GM21619 (cell line): ENCODE results near the gene DACT1.
"Not testable (repeated sequence)": the region's sequence is repeated elsewhere in the genome, so short reads cannot be mapped to it uniquely, and the experiment has no call there.

Experiments used
- ATAC-seq: cut with Tn5 transposase; IDR thresholded peaks from one replicate; pipeline ENCODE4 v1.9.1; 2021; ENCODE audit not compliant: unreplicated experiment

Gene DACT1, protein sequence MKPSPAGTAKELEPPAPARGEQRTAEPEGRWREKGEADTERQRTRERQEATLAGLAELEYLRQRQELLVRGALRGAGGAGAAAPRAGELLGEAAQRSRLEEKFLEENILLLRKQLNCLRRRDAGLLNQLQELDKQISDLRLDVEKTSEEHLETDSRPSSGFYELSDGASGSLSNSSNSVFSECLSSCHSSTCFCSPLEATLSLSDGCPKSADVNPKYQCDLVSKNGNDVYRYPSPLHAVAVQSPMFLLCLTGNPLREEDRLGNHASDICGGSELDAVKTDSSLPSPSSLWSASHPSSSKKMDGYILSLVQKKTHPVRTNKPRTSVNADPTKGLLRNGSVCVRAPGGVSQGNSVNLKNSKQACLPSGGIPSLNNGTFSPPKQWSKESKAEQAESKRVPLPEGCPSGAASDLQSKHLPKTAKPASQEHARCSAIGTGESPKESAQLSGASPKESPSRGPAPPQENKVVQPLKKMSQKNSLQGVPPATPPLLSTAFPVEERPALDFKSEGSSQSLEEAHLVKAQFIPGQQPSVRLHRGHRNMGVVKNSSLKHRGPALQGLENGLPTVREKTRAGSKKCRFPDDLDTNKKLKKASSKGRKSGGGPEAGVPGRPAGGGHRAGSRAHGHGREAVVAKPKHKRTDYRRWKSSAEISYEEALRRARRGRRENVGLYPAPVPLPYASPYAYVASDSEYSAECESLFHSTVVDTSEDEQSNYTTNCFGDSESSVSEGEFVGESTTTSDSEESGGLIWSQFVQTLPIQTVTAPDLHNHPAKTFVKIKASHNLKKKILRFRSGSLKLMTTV

DNA sequence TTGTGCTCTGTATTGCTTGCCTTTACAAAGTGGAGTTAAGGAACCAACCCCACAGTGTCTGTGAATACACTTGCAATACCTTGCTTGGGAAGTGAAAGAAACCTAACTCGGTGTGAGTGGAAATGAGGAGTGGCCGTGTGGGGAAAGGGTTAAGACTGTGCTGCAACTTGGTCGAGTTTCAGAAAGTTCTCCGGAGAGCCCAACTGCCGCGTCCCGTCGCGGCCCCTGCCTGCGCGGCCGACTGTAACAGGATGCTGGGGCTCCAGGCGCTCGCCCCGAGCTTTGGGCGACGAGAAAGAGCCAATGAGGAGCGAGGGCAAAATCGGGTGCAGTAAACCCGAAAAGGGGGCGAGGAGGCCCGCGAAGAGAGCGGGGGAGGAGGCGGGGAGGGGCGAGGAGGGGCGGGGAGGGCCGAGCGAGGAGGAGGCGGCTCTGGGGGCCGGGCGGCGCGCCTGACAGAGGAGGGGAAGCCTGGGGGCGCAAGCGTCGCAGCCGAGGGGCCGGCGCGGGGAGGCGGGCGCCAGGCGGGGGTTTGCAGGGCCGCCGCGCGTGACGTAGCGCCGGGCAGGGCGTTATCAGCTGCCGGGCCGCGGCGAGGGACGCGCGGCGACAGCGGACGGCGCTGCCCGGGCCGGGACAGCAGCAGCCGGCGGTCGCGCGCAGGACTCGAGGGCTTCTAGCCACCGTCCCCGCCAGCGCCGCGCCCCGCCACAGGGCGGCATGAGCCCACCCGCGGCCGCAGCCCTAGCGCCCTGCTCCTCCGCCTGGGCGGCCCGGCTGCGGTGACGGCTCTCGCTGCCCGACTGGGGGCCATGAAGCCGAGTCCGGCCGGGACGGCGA, at the start of gene DACT1:
Gene DACT1 (plus strand): TSS at position 572 of the 840 bp plus-strand sequence. CDS start 241 bp downstream, at position 813.
- ATAC-seq = peak; percentile 45

DNA sequence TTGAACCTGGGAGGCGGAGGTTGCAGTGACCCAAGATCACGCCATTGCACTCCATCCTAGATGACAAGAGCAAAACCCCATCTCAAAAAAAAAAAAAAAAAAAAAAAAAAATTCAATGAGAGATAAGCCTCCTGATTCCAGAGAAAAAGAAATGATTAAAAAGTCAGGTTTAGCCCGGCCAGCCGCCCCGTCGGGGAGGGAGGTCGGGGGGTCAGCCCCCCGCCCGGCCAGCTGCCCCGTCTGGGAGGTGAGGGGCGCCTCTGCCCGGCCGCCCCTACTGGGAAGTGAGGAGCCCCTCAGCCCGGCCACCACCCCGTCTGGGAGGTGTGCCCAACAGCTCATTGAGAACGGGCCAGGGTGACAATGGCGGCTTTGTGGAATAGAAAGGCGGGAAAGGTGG, 49.4 kb upstream of the DACT1 start:
- not testable (repeated sequence) for ATAC-seq

DNA sequence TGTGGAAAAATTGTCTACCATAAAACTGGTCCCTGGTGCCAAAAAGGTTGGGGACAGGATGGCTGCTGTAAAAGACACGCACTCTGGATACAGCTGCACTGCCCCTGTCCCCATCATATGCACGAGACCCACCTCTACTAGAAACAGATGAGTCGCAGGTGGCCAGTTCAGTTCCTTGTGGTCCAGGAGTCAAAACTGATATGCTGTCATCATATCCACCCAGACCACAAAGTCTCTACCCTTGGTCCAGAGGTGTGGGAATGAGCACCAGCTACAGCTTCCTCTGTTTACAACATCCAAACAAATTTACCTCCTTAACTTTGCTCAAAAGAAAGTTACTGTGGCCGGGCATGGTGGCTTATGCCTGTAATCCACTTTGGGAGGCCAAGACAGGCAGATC, 43.8 kb upstream of the DACT1 start:
- ATAC-seq = no peak

DNA sequence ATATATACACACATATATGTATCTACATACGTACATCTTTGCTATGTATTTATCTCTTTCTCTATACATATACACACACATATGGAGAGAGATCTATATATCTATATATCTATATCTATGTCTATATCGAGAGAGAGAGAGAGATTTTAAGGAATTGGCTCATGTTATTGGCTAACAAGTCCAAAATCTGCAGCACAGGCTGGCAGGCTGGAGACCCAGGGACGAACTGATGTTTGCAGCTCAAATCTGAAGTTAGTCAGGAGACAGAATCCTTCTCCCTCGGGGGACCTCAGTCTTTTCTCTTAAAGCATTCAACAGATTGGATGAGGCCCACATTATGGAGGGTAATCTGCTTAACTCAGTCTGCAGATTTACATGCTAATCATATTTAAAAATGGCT, 40.7 kb upstream of the DACT1 start:
- ATAC-seq = no peak

DNA sequence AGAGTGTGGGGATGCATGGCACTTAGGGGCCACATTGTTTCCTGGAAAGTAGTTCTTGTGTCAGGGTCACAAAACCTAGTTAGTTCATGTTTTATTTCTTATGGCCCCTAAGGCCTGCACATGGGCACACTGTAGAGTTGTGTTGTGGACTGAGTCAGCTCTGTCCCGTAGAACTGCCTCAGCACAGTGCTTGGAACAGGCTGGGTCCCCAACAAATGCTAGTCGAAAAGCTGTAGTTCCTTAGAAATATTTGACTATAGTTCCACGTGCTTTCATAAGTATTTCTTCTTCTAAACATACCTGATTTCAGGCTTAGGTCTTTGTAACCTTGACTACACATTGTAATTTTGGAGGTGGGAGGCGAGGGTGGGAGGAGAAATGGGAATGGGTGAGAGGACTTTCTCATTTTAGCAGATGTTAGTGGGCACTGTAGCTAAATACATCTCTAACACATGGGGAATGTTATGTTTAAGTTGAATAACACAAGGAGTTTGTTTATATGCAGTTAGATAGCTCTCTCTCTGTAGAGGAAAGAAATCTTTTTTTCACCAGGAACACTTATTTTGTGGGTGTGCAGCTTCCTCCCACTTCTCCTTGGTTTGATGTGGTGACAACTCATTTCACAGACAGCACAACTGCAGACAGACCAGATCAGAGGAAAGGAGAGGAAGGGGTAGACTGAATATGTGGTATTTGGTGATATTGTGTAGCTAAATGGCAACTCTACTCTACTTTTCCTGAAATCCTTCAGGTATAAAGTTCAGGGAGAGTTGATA, 39.5 kb upstream of the DACT1 start:
- ATAC-seq = no peak

DNA sequence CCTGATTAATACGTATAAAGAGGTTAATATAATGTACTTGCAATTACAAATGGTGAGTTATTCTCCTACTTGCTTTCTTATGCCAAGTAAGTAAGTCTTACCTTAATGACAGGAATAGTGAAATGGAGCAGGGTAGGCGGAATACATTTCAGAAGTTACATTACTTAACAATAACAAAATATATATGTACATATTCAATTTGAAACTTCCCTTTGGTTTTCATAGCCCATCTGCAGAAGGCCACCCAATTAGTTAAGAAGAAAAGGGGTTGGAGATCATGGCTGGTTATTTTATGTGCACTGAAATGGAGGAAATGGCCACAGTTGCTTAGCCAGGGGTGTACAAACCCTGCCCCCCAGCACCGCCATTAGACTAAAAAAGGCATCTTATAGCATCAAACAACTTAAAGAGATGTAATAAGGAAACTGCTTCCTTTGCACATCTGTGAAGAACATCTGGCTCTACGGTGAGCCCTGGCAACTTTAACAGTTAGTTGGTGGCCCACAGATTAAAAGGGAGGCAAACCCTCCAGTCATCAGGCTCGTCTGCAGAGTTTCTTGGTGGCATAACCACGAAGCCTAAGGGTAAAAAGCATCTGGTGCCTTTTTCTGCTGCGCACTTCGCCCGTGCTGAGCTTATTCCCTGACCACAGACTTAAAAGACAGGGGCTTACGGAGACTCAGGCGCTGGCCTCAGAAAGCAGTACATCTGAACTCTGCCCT, 38.8 kb upstream of the DACT1 start:
- no peak for ATAC-seq

DNA sequence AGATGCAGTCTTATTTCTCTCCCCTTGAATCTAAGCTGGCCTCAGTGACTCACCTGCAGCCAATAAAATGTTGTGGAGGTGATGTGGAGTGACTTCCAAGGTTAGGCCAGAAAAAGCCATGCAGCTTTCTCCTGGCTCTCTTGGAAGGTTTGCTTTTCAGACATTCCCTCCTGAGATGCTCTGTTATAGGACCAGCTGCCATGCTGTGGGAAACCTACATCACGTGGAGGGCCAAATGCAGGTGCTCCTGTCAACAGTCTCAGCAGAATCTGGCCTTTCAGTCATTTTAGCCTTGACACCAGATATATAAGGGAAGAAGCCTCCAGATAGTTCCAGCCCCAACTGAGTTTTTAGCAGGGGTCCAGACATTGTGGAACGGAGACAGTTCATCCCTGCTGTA, 38.1 kb upstream of the DACT1 start:
- no peak for ATAC-seq

DNA sequence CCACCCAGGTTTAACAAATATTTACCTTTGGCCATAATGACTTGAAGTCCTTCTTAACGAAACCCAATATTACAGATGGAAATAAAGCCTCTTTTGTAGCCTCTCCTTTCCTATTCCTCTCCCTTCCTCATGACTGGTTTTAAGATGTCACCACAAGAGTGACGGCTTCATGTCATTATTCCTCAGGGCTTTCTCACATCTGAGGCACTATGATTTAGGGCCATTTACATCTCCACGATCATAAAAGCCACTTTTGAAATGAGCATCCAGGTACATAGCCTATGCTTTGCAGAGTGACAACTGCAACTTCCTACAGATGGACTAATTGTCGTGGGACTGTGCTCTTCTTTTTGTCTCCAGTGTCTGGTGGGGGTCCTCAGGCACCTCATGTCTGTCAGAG, 32.3 kb upstream of the DACT1 start:
- no peak for ATAC-seq

DNA sequence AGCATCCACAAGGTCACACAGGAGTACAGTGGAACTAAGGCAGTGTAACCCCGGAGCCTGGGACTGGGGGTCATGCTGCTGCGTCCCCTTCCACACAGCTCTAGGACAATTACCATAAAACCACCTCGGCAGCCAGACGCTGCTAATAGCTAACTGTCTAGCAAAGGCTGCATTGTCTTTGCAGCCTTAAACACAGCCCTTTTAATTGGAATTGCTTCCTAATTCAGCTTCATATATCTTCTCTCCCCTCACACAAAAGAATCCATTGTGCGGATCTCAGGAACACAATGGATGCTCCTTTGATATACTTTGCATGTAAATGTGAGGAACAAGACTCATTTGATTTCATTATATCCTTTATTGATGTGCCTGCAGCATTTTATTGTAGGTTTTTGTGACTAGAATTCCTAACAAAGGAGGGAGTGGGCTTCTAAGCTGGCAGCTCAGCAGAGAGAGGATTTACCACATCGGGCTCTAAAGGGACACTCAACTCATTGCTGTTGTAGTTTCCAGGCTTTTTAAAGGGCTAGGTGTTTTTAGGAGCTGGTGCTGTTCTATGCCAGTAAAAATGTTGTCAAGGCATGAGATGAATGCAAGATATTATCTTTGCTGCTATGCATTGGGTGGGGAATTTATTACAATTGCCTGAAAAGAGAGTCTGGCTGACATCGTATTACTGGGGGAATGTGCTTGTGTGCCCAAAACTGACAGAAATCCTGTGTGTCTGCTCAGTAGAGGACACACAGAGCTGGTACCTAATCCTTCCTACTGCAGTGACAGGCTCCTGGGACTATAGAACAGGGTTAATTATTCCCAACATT, 30.4 kb upstream of the DACT1 start:
- ATAC-seq = no peak

DNA sequence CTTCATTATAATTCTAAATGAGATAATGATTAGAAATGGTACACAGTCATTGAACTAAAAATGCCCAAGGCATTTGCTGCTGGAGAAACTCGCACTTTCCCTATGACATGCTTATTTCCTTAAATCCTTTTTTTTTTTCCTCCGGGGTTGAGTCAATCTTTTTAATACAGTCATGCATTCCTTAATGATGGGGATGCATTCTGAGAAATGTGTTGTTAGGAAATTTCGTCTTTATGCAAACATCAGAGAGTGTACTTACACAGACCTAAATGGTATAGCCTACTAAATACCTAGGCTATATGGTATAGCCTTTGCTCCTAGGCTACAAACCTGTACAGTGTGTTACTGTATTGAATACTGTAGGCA, 29.8 kb upstream of the DACT1 start:
- no peak for ATAC-seq

DNA sequence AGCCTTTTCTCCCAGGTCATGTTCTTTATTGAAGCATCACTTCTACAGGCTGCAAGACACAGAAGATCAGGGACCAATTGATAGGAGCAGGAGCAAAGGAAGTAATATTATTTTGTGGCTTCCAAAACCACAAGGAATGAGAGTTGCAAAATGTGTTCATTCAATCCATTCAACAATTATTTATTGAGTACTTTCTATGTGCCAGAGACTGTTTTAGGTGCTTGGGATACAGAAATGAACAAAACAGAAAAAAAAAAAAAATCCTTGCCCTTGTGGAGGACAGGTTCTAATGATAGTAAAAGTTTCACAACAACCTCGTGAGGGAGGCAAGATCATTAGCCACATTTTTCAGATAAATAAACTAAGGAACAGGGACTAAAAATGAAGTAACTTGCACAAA, 20.1 kb upstream of the DACT1 start:
- ATAC-seq = no peak

DNA sequence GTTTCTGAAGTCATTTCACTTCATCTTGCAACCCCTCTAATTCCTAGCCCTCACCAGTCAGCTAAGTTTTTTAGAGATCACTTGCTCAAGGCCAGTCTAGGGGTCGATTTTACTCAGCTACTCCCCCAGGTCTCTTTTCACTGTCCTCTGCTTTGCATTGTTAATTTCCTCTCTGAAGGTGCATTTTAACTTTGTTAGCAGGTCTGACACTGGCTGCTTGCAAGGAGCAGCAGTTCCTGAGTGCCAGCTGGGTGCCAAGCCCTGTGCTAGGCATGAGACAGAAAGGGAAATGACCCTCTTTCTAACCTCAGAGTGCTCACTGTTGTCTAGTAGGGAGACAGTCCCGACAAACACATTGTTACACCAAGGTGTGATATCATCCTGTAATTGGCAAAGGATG, 17.8 kb upstream of the DACT1 start:
- ATAC-seq = no peak

DNA sequence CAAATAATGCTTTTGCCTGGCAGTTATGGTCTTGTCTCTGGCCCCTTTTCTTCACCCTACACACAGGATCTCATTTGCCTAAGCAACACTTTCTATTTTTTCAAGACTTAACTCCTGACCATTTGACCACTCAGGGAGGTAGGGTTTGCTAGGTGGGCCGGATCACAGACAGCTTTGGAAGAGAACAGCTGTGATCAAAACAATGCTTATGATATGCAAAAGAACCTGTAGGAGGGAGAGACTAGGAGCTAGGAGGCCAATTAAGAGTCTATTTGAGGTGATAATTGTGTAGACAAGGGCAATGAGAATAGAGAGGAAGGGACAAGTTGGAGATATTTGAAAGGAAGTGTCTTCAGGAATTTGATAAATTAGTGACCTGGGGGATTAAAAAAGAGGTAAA, 12.3 kb upstream of the DACT1 start:
- ATAC-seq = no peak

DNA sequence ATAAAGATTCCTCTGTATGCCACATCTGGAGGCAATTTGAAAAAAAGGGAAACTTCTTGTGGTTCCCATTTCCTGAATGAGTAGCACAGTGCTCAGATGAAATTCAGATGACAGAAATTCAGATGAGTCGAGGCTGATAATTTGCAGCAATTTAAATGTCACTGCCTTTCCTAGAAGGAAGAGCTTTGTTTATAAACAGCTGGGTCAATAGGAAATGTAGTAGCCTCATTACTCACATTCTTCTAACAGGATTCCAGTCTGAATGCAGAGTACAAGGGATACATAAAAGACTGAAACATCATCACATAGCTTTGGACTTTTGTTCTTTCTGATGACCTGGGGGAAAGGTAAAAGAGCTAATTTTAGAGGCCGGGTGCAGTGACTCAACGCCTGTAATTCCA, 11.3 kb upstream of the DACT1 start:
- no peak for ATAC-seq

DNA sequence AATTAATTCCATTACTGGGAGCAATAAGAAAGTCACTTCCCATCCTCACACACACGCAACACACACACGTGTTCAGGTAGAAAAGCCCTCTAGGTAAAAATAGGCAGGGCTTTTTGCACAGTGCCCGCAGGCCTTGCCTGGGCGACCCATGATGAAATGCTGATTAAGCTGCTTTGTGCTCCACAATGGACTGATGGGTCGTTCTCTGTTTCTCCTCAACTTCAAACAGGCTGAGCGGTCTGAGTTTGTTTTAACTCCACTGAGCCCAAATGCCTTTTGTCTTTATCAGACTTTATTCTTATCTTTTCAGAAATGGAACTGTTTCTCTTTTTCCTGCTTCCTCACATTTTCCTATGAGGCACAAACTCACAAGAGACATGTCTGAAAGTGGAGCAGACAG, 9.4 kb upstream of the DACT1 start:
- no peak for ATAC-seq

DNA sequence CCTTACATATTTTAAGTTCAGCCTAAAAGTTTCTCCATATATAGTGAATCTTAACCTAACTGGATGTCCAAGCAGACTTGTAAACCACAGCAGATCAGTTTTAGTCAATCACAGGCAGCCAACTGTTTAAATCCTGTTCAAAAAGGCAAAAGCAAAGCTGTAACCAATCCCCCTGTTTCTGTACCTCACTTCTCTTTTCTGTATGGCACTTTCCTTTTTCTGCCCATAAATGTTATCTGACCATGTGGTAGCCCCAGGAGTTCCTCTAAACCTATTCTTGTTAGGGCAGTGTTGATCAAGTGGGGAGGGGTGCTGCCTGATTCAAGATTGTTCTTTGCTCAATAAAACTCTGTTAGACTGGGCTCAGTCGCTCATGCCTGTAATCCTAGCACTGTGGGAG, 8.5 kb upstream of the DACT1 start:
- no peak for ATAC-seq

DNA sequence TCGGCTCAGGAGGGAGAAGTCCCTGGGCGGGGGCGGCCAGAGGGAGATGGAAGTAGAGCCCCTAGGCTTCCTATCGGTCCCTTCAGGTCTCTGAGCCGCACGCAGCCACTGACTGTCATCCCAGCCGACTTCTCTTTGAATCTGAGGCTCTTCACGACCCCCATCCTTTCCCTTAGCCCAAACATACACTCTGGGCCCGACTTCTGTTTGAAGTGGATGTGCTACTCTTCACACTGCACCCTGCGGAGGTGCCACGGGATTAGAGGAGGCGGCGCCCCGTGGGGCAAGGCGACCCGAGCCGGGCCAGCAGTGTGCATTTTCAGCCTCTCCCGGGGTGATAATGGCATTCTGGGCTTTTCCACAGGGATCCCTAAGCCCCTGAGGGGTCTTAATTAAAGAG, 6.0 kb upstream of the DACT1 start:
- ATAC-seq = no peak

DNA sequence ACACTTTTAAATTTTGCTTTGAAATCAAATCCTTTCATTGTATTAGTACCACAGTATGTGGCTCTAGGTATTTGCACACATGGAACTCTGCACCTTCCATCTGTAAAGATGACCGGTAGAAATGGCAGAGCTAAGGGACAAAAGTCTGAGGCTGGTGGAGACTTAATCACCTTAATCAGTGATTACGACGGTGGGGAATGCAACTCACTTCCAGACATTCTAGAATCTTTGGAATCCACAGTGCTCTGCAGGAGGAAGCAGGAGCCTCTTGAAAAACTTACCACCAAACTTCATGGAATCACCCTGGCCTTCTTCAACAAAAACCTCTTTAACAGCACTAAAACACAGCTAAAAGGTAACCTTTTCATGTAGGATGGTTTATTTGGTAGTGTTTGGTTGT, 3.9 kb upstream of the DACT1 start:
- ATAC-seq = no peak

DNA sequence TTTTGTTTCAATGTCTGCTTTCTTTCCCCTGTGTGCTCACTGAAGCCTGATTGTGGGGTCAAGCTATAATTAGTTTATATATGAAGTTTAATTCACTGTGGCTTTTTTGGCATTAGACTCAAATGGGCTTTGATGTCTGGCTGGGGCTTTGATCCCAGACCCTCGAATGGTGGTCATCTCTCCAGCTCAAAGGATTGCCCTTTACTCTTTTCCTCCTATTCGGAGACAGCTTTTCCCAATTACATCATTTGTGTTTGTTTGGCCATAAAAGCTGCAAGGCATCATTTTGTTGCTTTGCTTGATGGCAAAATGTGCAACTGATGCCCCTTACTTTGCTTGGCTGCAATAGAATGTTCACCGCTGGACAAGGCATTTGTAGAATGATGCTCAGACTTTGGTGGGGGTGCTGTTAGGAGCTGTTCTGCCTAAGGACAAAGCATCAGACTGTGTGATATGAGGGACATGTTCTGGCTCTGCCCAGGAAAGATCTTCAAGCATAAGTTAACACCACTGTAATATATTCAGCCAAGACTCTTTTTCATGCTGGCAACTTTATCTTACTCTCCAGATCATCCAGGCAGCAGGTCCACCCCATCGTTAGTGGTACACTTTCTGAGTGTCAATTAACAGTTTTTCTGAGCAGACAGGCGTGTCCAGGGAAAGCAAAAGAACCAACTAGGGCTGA, 3.2 kb upstream of the DACT1 start:
- no peak for ATAC-seq
